NCI-H2171 (cell line): ENCODE results near the gene WNK2.

Experiments used
- DNase-seq: peaks from one replicate; lab custom pipeline; 2025; lab: John Stamatoyannopoulos, UW

The WNK2 gene

DNA sequence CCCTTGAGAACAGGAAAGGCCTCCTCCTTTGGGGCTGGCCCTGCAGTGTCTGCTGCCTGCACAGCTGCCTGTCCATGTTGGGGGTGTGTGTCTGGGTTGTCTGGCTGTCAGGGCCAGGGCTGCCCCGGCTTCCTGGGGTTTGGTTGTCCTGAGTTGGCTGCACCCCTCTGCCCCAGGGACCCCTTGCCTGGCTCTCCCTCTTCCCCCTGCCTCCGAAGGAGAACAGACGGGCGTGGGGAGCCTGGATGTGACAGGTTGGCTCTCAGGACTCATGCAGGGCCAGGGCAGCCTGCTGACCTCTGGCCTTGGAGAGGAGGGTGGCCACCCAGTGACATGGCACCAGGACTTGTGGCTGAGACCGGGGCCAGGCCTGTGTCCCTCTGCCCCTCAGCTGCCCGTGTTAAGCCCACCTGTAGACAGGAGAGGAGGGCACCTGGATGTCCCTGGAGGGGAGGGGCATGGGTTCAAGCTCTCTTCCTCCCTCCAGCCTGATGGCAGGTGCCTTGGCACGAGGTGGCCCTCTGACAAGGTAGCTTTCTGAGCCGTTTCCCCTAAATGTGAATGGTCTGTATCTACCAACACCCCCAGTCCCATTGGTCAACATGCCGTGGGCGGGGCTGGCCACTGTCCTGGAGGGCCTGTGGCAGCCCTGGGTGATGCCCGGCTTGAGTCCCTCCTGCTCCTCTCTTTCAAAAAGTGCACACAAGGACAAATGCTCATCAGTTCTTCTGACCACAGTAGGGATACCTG lies 34.9 kb downstream of the WNK2 start:
- DNase-seq: no peak

DNA sequence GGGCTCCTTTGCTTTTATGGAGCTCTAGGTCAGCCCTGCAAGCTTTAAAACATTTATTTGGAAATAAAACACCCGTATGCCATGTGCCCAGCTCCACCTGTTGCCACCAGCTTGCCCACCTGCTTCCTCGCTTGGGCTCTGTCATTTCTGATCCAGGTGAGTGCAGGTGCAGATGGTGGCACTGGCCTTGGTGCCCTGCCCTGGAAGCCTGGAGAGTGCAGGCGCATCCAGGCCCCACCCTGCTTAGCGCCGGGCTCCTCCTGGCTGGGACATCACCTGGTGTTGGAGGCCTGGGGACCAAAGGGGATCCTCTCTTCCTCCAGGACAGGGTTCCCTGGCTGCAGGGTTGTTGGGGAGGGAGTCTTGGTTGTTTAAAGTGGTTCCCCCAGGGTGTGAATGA lies 35.8 kb downstream of the WNK2 start:
- no peak for DNase-seq

- no peak for DNase-seq
Measured at GRCh38 chr9:93220627-93221026, 36.7 kb downstream of the WNK2 start.

- DNase-seq: no peak
Measured at GRCh38 chr9:93221044-93221443, 37.1 kb downstream of the WNK2 start.

GRCh38 chr9:93222890-93223259 lies 38.9 kb downstream of the WNK2 start:
- no peak for DNase-seq

GRCh38 chr9:93223260-93224180 lies 39.6 kb downstream of the WNK2 start:
- peak; percentile 83 for DNase-seq

- DNase-seq: peak; percentile 67
Measured at GRCh38 chr9:93224591-93224990, 40.7 kb downstream of the WNK2 start.

- no peak for DNase-seq
Measured at GRCh38 chr9:93225417-93225816, 41.5 kb downstream of the WNK2 start.

- DNase-seq: no peak
Measured at GRCh38 chr9:93225892-93226291, 42.0 kb downstream of the WNK2 start.

DNA sequence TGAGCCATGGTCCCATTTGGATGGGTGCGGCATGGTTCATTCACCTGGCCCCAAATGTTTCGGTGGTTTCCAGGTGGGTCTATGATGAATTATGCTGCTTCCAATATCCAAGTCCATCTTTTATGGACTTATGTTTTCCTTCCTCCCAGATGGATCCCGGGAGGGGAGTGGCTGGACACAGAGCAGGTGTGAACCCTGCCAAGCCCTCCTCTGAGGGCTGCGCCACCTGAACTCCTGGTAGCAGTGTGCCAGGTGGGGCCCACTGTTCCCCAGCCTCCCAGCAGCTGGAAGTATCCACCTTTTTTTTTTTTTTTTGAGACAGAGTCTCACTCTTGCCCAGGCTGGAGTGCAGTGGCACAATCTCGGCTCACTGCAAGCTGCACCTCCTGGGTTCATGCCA lies 42.9 kb downstream of the WNK2 start:
- DNase-seq: no peak

GRCh38 chr9:93228030-93228429 lies 44.1 kb downstream of the WNK2 start:
- no peak for DNase-seq

DNA sequence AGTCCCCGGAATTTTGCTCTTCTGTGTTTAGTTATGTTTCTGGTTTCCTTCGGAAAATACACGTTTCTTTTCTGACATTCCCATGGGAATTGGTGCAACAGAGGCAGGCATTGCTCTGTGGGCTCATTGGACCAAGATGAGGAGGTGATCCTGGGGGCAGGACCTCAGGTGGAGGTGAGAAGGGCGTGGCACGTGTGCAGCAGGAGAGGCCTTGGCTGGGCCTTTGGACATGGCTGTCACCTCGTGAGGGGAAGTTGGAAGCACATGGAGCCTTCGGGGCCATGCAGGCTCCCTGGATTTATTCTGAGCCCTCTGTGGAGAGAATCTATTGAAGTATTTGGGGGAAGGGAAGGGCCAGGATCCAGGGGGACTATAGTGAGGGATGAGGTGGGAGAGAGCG lies 44.5 kb downstream of the WNK2 start:
- DNase-seq: no peak

DNA sequence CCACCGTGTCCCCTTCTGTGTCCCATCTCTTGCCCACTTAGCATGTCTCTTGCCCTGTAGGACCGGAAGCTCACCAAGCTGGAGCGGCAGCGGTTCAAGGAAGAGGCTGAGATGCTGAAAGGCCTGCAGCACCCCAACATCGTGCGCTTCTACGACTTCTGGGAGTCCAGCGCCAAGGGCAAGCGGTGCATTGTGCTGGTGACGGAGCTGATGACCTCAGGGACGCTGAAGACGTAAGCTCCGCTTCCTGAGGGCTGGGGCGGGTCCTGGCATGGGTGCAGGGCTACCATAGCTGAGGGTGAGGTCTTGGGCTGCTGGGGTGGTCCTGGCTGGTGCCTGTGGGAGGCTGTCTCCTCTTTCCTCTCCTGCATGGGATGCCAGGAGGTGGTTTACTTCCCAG lies 45.7 kb downstream of the WNK2 start:
- no peak for DNase-seq

DNA sequence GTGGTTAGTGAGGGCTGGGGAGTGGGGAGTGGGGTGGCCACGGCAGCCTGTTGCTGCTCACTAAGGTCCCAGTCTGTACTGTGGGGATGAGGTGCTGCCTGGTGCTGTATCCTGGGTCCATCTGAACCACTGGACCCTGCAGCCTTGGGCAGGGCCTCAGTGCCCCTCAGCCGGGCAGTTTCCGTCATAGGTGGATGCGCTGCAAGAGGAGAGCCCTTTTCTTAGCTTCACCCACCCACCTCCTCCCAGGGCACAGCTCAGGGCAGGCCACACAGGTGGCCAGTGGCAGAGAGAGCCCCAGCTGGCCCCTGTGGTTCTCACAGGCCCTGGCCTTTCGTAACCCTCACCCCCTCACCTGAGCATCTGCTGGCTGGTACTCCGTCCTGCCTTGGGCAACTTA lies 46.2 kb downstream of the WNK2 start:
- DNase-seq: no peak

GRCh38 chr9:93230601-93231000 lies 46.7 kb downstream of the WNK2 start:
- no peak for DNase-seq

DNA sequence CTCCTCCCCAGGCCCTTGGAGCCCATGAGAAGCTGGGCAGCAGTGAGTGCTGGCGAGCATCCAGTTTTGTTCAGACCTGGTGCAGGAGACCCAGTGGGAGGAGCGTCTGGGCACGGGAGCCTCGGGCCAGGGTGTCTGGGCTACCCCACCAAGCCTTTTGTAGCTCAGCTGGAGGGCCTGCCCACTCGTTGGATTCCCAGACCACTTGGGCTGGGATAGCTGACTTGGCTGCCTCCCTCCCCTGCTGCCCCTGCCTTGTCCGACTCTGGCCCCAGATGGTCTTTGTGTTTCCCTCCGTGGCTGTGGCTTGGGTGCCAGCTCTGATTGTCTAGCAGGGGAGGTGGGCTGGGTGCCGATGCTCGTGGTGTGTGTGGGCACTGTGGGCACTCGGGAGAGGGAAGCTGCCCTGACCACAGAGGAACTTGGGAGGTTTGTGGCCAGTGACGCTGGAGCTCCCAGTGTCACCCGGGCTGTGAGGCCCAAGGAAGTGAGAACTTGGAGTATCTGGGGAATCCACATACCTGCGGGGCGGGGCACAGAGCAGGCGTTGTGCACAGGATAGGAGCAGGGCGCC lies 47.3 kb downstream of the WNK2 start:
- no peak for DNase-seq

DNA sequence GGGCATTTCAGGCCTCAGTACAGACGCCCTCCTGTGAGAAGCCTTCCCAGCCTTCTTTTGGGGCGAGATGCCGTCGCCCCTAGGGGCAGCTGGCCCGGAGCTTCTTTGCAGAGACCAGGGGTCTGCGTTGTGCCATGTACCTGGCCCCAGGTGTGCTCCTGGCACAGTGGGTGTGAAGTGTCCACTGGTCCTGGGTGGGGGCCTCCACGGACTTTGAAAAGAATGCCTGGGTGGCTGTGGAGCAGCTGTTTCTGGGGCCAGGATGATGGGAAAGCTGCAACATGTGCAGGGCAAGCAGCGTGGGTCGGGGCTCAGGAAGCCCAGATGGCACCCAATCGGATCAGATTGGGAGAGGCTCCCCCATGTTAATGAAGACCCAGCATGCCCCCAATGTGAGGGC lies 47.8 kb downstream of the WNK2 start:
- DNase-seq: no peak

DNA sequence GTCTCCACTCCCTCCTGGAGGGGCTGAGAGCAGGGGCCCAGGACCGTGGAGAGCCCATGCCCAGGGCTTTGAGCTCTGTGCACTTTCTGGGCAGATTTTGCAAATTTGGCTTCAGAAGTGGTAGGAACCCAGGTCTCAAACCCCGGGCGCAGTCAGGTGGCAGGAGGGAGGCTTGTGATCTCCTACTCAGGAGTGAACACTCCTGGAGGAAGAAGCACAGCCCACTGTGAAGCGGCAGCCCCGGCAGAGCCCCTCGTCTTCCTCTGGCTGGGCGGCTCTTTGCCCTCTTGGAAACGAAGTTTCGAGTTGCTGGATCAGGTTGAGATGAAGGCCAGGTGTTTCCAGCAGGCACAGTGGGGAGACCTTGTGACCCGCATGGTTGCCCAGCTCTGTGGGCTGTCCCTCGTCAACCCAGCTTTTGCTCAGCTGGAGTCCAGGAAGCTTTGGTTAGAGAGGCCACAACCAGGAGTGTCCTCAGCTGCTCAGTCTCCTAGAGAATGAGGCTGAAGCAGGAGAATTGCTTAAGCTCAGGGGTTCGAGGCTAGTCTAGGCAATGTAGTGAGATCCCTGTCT lies 48.5 kb downstream of the WNK2 start:
- DNase-seq: no peak

- no peak for DNase-seq
Measured at GRCh38 chr9:93233033-93233432, 49.1 kb downstream of the WNK2 start.

GRCh38 chr9:93234600-93234999 lies 50.7 kb downstream of the WNK2 start:
- no peak for DNase-seq

DNA sequence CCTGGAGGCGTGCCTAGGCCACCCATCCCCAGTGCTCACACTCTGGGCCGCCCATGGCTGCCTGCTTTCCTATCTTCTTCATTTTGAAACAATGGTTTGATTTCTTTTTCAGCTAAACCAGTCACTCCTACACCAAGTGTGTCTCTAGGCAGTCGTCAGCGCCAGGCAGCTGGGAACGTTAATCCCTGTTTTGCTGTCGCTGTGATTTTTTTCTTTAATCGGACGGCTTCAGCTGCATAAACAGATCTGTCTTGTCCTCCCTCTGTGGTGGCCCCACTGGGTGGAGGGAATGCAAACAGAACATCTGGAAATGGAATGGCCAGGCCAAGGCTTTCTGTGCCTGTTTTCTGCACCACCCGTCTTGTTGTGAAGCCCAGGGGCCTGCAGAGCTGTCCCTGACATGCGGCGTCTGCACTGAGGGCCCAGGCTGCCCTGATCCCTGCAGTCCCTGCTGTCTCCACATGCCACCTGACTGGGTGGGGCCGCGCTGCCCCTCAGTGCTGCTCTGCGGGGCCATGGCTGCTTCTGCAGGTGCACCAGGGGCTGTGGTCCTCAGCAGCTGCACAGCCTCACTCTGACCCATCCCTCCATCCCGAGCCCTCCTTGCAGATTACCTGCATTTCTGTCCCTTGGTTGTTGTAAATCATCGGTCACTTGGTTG lies 51.5 kb downstream of the WNK2 start:
- DNase-seq: no peak

- DNase-seq: no peak
Measured at GRCh38 chr9:93236541-93237206, 52.7 kb downstream of the WNK2 start.
